GM12875 (cell line): ENCODE results near the gene CLTRN.

ENCODE experiments used
- H3K4me3 ChIP-seq: one replicate; pipeline ENCODE4 v1.5.1; 2011; ENCODE audit warnings: low read depth, low read length, control low read depth
- TF ChIP-seq, protein P1 (sequence below): IDR thresholded peaks from 2 replicates; pipeline ENCODE4 v1.5.1; 2011; ENCODE audit warnings: low read depth, mild to moderate bottlenecking, control low read depth, inconsistent platforms, low read length, moderate library complexity, borderline replicate concordance; ENCODE audit not compliant: insufficient read depth

The CLTRN gene

DNA sequence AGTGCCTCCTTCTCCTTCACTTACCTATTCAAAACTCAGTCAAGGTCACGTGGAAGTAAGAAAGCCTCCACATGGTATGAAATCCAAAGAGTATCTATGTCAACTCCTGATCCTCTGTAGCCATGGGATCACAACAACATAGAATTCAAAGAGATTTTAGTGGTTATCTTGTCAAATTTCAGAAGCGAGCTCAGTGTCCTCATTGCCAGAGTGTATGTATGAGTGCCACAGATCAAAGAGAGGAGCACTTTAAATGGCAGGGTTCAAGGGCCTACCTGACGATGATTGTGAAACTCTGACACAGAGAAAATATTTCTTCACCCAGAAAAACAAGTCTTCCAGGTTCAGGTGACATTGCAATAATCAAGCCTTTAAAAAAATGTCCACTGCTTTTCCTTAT is 62.7 kb downstream of the CLTRN start:
- no peak overlapping the region for H3K4me3 ChIP-seq

DNA sequence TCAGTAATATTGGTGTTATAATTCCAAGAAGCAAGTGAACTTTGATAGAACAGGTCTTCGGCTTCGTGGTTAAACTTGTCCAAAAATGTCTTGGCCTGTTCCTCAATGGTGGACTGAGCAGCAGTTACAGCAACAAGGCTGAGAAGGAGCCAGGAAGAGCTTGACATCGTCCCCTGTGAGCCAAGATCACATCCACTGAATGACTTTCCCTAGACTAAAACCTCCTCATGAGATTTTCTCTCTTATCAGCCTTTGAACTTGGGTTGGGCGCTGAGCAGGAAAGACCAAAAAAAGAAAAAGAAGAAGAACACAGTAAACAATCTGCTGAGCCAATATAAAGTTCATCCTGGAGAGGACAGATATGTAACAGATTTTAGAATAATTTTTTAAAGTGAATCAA is 63.9 kb downstream of the CLTRN start, which contains the start of gene ACE2:
TSS of gene ACE2 (minus strand) at position 216 of the 400 bp plus-strand sequence. CDS start at position 167, 49 bp downstream.
- no peak within 1 kb of the TSS for H3K4me3 ChIP-seq
- TF ChIP-seq, protein P1, sequence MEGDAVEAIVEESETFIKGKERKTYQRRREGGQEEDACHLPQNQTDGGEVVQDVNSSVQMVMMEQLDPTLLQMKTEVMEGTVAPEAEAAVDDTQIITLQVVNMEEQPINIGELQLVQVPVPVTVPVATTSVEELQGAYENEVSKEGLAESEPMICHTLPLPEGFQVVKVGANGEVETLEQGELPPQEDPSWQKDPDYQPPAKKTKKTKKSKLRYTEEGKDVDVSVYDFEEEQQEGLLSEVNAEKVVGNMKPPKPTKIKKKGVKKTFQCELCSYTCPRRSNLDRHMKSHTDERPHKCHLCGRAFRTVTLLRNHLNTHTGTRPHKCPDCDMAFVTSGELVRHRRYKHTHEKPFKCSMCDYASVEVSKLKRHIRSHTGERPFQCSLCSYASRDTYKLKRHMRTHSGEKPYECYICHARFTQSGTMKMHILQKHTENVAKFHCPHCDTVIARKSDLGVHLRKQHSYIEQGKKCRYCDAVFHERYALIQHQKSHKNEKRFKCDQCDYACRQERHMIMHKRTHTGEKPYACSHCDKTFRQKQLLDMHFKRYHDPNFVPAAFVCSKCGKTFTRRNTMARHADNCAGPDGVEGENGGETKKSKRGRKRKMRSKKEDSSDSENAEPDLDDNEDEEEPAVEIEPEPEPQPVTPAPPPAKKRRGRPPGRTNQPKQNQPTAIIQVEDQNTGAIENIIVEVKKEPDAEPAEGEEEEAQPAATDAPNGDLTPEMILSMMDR = no peak

More for the DNA sequence above, 62.7 kb downstream of the CLTRN start:
- TF ChIP-seq, protein P1 = no peak

DNA sequence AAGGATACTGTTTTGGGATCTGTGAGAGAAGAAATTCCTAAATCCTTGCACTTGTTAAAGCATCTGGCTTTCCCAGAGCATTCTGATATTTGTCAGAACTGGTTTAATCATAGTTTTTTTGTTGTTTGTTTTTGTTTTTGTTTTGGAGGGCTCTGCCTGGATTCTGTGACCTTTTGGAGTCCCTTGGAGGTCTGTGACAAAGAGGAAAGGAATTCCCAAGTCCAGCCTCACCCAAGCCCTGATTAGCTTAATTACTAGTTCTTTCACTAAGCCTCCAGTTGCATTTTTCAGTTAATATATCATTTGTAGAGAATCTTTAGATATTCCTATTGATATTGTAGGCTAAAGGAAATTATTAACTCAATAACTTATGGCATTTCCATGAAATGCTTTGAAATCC is 64.6 kb downstream of the CLTRN start:
- TF ChIP-seq, protein P1 = no peak
- no peak overlapping the region for H3K4me3 ChIP-seq

DNA sequence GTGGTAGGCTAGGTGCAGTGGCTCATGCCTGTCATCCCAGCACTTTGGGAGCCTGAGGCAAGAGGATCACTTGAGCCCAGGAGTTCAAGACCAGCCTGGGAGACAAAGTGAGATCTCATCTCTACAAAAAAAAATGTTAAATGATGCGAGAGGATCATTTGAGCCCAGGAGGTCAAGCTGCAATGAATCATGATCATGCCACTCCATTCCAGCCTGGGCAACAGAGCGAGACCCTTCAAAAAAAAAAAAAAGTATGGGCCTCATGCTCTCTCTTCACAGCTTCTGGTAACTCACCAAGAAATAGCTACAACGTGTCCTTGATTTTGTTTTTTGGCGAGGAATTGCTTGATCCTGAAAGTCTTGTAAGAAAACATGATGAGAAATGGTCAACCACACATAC is 65.1 kb downstream of the CLTRN start:
- TF ChIP-seq, protein P1 = no peak
- no peak overlapping the region for H3K4me3 ChIP-seq

DNA sequence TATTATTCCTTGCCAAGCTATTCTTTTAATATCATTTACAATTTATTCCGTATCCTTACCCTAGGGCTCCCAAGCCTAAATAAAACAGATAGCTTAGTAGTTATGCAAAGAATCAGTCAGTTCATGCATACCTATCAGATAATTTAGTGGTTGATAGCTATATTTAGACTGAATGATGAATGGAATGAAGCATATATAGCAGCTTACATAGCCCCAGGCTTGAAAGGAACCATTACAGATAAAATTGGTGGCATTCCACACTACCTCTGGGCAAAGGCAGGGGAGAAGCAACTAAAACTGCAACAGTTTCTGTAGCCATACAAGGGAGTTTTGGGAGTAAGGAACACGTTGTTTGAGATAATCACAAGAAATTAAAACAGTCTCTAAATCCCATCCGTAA is 66.6 kb downstream of the CLTRN start:
- no peak overlapping the region for H3K4me3 ChIP-seq
- TF ChIP-seq, protein P1 = no peak

DNA sequence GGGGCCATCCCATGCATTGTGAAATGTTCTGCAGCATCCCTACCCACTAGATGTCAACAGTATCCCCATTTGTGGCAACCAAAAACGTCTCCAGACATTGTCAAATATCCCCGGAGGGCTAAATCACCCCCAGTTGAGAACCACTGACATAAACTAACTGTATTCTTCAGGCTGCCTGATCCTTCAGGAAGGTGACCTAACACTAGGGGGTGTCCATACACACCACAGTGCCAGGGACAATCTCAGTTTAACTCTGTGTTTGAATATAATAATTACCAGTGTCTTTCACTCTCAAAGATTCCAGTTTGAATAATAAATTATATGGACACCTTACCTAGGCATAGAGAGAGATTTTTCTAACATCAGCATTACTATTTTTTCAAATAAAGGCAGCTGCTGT is 70.2 kb downstream of the CLTRN start:
- H3K4me3 ChIP-seq = no peak overlapping the region
- TF ChIP-seq, protein P1 = no peak

DNA sequence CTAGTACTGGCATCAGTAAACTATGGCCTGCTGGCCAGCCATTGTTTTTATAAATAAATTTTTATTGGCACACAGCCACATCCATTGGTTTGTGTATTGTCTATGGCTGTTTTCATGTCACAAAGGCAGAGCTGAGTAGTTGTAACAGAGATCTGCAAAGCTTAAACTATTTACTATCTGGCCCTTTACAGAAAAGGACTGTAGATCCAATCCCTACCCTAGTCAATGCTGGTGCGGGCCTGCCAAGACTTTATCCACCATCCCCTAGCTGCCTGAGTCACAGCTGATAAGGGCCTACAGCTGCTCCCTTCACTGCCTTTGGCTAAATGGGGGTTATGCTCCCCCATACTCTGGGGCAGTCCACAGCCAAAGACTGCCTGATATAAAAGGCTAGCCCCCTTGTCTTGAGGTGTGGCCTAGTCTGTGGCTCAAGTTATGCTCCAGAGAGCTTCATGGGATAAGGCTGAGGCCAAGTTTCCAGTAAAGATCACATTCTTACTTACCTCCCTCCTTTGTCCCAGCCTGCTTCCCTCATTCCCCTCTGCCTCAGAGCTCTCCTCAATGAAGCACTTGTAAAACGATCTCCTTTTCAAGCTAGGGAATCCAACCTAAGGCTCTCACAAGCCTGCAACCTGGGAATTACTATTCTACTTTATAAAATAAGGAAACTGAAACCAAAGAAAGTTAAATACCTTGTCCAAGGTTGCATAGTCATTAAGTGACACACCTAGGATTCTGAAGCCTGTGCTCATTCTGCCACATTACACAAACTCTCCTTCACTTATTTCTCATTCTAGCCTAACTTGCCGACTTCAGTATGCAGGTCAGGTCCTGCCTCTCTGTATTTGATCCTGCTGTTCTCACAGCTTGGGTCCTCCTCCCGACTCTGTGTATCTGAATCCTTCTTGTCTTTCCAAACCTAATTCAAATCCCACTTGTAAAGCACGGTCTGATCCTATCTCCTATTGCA is 84.5 kb downstream of the CLTRN start:
- TF ChIP-seq, protein P1 = no peak
- H3K4me3 ChIP-seq = no peak overlapping the region
